Measurements from ENCODE around the gene LMO3. TPM values are rescaled to one million over a fixed set of nuclear protein-coding genes. Genes with fewer than 3 reads are reported as not detected.

LMO3 gene
- total and polyA plus RNA-seq, 2 experiments from 2014 or later: 7.9 to 15.1 TPM

DNA sequence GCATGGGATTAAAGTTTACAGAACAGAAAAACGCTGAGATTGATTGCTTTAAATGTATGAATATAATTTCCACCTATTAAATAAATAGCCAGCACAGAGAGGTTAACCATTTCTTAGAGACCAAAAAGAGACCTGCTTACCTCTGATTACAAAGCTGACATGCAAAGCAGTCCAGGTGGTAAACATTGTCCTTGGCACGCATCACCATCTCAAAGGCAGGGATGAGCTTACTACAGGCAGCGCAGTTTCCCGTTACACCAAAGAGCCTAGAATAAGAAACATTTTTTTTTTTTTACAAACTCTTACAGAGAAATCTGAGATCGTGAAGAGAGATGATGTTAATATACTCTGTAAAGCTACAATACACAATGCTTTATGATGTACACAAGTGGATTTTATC lies 45.7 kb downstream of the LMO3 start (continued):
- no peak for TF ChIP-seq ZNF462 (CRISPR knock-in tag; IDR thresholded peaks at IDR 0.05)
- TF ChIP-seq NANOG (IDR thresholded peaks at IDR 0.05; ENCODE audit: borderline replicate concordance): no peak
- TF ChIP-seq EZH2 (IDR thresholded peaks at IDR 0.05; ENCODE audit: low read depth, unreplicated experiment): no peak
- TF ChIP-seq JUNB (IDR thresholded peaks at IDR 0.05; ENCODE audit: unreplicated experiment): no peak
- TF ChIP-seq, protein P1, sequence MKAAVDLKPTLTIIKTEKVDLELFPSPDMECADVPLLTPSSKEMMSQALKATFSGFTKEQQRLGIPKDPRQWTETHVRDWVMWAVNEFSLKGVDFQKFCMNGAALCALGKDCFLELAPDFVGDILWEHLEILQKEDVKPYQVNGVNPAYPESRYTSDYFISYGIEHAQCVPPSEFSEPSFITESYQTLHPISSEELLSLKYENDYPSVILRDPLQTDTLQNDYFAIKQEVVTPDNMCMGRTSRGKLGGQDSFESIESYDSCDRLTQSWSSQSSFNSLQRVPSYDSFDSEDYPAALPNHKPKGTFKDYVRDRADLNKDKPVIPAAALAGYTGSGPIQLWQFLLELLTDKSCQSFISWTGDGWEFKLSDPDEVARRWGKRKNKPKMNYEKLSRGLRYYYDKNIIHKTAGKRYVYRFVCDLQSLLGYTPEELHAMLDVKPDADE (IDR thresholded peaks at IDR 0.05): no peak
- no peak for TF ChIP-seq STAT1 (IDR thresholded peaks at IDR 0.05; ENCODE audit: unreplicated experiment)
- TF ChIP-seq EZH2phosphoT487 (IDR thresholded peaks at IDR 0.05; ENCODE audit: unreplicated experiment): no peak
- TF ChIP-seq ZNF331 (CRISPR knock-in tag; IDR thresholded peaks at IDR 0.05; ENCODE audit: low read depth): no peak

DNA sequence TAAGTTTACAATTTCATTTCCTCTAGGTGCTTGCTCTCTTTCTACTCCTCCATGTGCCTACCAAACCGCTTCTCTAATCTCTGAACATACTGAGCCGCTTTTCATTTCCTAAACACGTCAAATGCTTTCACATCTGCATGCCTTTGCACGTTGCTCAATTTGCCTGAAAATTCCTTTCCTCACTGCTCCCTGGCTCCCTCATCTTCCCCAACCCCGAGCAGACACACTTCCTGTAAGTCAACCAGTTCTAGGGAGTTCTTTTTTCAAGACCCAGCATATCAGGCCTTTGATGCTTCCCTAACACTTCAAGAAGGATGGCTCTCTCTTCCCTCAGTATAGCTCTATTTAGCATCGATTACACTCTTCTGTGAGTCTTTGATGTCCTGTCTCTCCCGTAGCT lies 50.3 kb downstream of the LMO3 start:
- no peaks in the 10 kb centered on the region for H3K36me3 Mint-ChIP-seq (ENCODE audit: low read depth)
- H3K4me2 ChIP-seq: no peak overlapping the region
- H3K27me3 Mint-ChIP-seq (ENCODE audit: insufficient read depth, low read depth, poor library complexity): no peaks in the 10 kb centered on the region
- peaks cover 43% of the 10 kb centered on the region; the same call in 1 of the 2 replicates for H3K4me1 ChIP-seq (ENCODE audit: insufficient read depth)
- no peak overlapping the region for H3K27ac Mint-ChIP-seq
- no peak overlapping the region for H3K4me3 ChIP-seq
- H3K27ac ChIP-seq (ENCODE audit: low read depth): no peak overlapping the region
- no peaks in the 10 kb centered on the region for H4K20me1 ChIP-seq (replicated peaks; ENCODE audit: insufficient read depth)
- H3K36me3 ChIP-seq (ENCODE audit: insufficient read depth): no peaks in the 10 kb centered on the region
- ATAC-seq (peak; percentile 73), DNase-seq (ENCODE audit: low spot score) (peak; percentile 60)
- no peaks in the 10 kb centered on the region for H3K27me3 ChIP-seq (ENCODE audit: insufficient read depth)
- no peak overlapping the region for H2AFZ ChIP-seq
- no peak overlapping the region for H3K4me3 Mint-ChIP-seq
- no peaks in the 10 kb centered on the region for H3K9me2 ChIP-seq (ENCODE audit: insufficient read depth)
- no peaks in the 10 kb centered on the region for H3K79me2 ChIP-seq (replicated peaks; ENCODE audit: insufficient read depth)
- H3K4me1 Mint-ChIP-seq: peaks cover 40% of the 10 kb centered on the region
- no peaks in the 10 kb centered on the region for H3K9me3 Mint-ChIP-seq
- H3F3A ChIP-seq (replicated peaks; ENCODE audit: low read depth): no peaks in the 10 kb centered on the region
- no peak for TF ChIP-seq CTCF (conservative IDR thresholded peaks at IDR 0.05; ENCODE audit: low read depth in 2 of 2)
- no peak for TF ChIP-seq CREB1 (CRISPR knock-in tag; IDR thresholded peaks at IDR 0.05; ENCODE audit: low read depth)
- TF ChIP-seq, protein P1 (IDR thresholded peaks at IDR 0.05): no peak
- no peak for TF ChIP-seq POLR2AphosphoS5 (IDR thresholded peaks at IDR 0.05; ENCODE audit: low read depth)
- no peak for TF ChIP-seq ZNF114 (CRISPR knock-in tag; IDR thresholded peaks at IDR 0.05)
